AG10803 (cell line): ENCODE data around the gene SULT1A1.
"Not testable (repeated sequence)": the region's sequence is repeated elsewhere in the genome, so short reads cannot be mapped to it uniquely, and the experiment has no call there.

Source experiments
- DNase-seq: peaks from one replicate; pipeline ENCODE4 v3.0.0; 2010; ENCODE audit warnings: low read depth
- H3K4me3 ChIP-seq: 2 replicates; pipeline ENCODE4 v1.5.1; 2011; ENCODE audit warnings: mild to moderate bottlenecking, low read length, control low read depth
- CTCF ChIP-seq: conservative IDR thresholded peaks from 2 replicates; pipeline ENCODE4 v1.5.1; 2011; ENCODE audit warnings: mild to moderate bottlenecking, low read length, control low read depth, inconsistent platforms

SULT1A1 gene

GRCh38 chr16:28567292-28567691 lies 42.6 kb downstream of the SULT1A1 start:
- H3K4me3 ChIP-seq: no peak overlapping the region
- TF ChIP-seq CTCF: no peak
- no peak for DNase-seq

- DNase-seq, H3K4me3 ChIP-seq: not testable (repeated sequence)
Observed at GRCh38 chr16:28566233-28566925, 43.5 kb downstream of the SULT1A1 start.

GRCh38 chr16:28563218-28563617 lies 46.6 kb downstream of the SULT1A1 start:
- no peak for DNase-seq
- TF ChIP-seq CTCF: no peak
- no peak overlapping the region for H3K4me3 ChIP-seq

GRCh38 chr16:28562199-28562598 lies 47.6 kb downstream of the SULT1A1 start:
- TF ChIP-seq CTCF: no peak
- H3K4me3 ChIP-seq: no peak overlapping the region
- DNase-seq: no peak

- DNase-seq: no peak
- H3K4me3 ChIP-seq: no peak overlapping the region
- no peak for TF ChIP-seq CTCF
Observed at GRCh38 chr16:28561557-28562187, 48.2 kb downstream of the SULT1A1 start.

- no peak for TF ChIP-seq CTCF
- DNase-seq: no peak
- no peak overlapping the region for H3K4me3 ChIP-seq
Observed at GRCh38 chr16:28558456-28558855, 51.4 kb downstream of the SULT1A1 start.

GRCh38 chr16:28556914-28557320 lies 52.9 kb downstream of the SULT1A1 start:
- no peak for DNase-seq
- H3K4me3 ChIP-seq: no peak overlapping the region
- no peak for TF ChIP-seq CTCF
